ENCODE measurements around the gene CENPO.

The CENPO gene

GRCh38 chr2:24839729-24840128 lies 46.5 kb downstream of the CENPO start:
- DNase-seq (ENCODE audit: low read depth), result no peak

GRCh38 chr2:24840164-24840869 lies 47.1 kb downstream of the CENPO start:
- DNase-seq (ENCODE audit: low read depth), result no peak

- DNase-seq (ENCODE audit: low read depth), result no peak
Measured at GRCh38 chr2:24840962-24841945, 48.0 kb downstream of the CENPO start.

GRCh38 chr2:24842081-24843050 lies 49.1 kb downstream of the CENPO start:
- no peak for DNase-seq (ENCODE audit: low read depth)

GRCh38 chr2:24843330-24843860 lies 50.2 kb downstream of the CENPO start:
- no peak for DNase-seq (ENCODE audit: low read depth)

- no peak for DNase-seq (ENCODE audit: low read depth)
Measured at GRCh38 chr2:24844023-24844685, 50.9 kb downstream of the CENPO start.

- no peak for DNase-seq (ENCODE audit: low read depth)
Measured at GRCh38 chr2:24845691-24846090, 52.5 kb downstream of the CENPO start.

- no peak for DNase-seq (ENCODE audit: low read depth)
Measured at GRCh38 chr2:24850944-24851343, 57.7 kb downstream of the CENPO start.

- no peak for DNase-seq (ENCODE audit: low read depth)
Measured at GRCh38 chr2:24852026-24852425, 58.8 kb downstream of the CENPO start.

GRCh38 chr2:24852431-24853020 lies 59.3 kb downstream of the CENPO start:
- no peak for DNase-seq (ENCODE audit: low read depth)

GRCh38 chr2:24853046-24853445 lies 59.8 kb downstream of the CENPO start:
- DNase-seq (ENCODE audit: low read depth), result no peak

- no peak for DNase-seq (ENCODE audit: low read depth)
Measured at GRCh38 chr2:24853996-24854395, 60.8 kb downstream of the CENPO start.

GRCh38 chr2:24855022-24855622 lies 61.9 kb downstream of the CENPO start:
- no peak for DNase-seq (ENCODE audit: low read depth)

- peak; percentile 23 for DNase-seq (ENCODE audit: low read depth)
Measured at GRCh38 chr2:24855726-24856125, 62.5 kb downstream of the CENPO start.

- DNase-seq (ENCODE audit: low read depth), result no peak
Measured at GRCh38 chr2:24856791-24857211, 63.6 kb downstream of the CENPO start.

- no peak for DNase-seq (ENCODE audit: low read depth)
Measured at GRCh38 chr2:24857746-24858145, 64.5 kb downstream of the CENPO start.

GRCh38 chr2:24858996-24859395 lies 65.8 kb downstream of the CENPO start:
- no peak for DNase-seq (ENCODE audit: low read depth)

- DNase-seq (ENCODE audit: low read depth), result no peak
Measured at GRCh38 chr2:24859968-24860600, 66.9 kb downstream of the CENPO start.

GRCh38 chr2:24860631-24861030 lies 67.4 kb downstream of the CENPO start:
- no peak for DNase-seq (ENCODE audit: low read depth)

GRCh38 chr2:24861500-24861899 lies 68.3 kb downstream of the CENPO start:
- no peak for DNase-seq (ENCODE audit: low read depth)

Data from GM04503 (cell line).